GM19452 (cell line): ENCODE measurements around the gene QRICH1.
A peak's percentile ranks its signal among the peaks of the same experiment; 100 is the strongest.

Source experiments
- ATAC-seq: cut with Tn5 transposase; IDR thresholded peaks from one replicate; pipeline ENCODE4 v1.9.1; 2021; ENCODE audit not compliant: unreplicated experiment

QRICH1 gene

DNA sequence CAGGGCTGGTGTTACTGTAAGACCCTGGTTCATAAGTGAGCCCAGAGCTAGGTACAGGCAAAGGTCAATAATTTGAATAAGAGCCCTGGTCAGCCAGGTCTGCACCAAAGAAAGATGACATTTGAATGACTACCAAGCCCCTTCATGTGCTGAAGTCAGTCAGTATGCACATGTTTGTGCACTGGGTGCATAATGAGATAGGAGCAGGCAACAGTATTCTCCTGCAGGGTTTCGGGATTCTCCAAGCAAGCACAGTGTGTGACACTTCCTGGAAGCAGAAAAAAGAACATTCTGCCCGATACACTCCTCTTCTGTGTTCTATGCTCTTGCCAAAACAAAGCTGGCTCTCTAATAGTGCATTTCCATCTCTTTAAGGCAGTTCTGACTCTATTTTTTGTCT lies 59.2 kb downstream of the QRICH1 start:
- no peak for ATAC-seq

- ATAC-seq, result no peak
Observed at GRCh38 chr3:49032646-49033304, 61.1 kb downstream of the QRICH1 start.

DNA sequence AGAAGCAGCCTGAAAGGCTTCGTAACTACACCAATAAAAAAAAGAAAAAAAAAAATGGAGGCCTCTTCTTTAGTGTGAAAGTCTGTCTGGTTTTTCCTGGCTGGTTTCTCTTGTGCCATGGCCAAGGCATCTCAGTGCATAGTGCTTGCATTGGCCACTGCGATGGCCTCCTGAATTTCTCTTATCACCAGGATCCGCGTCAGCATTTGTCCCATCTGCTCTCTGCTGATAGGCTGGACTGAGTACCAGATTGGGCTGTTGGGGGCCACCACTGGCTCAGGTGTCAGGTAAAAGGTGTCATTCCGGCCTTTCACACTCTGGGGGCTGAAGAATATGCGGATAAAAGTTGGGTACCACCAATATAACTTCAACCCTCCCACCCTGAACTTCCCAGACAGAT lies 63.5 kb downstream of the QRICH1 start:
- ATAC-seq, result no peak

GRCh38 chr3:49029563-49029884 lies 64.3 kb downstream of the QRICH1 start:
- ATAC-seq, result no peak

GRCh38 chr3:49028673-49029562 lies 65.0 kb downstream of the QRICH1 start, which contains the start of gene IMPDH2:
TSS of gene IMPDH2 (minus strand) at chr3:49029398. CDS start at chr3:49029350, 48 bp downstream.
- ATAC-seq, result peak; percentile 93

DNA sequence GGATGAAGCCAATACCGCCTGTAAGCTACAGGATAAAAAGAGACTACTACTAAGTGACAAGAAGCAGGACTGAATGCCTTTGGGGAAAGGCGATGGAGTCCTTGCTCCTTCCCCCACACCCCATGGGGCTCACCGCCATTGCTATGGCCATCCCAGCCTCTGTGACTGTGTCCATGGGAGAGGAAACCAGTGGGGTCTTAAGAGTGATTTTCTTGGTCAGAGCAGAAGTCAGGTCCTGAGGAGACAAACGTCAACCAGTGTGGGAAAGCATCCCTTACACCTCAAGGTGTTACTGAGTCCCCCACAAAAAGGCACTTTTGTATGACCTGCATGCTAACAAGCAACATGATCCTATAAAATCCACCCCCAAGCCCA lies 65.6 kb downstream of the QRICH1 start:
- ATAC-seq, result no peak

- ATAC-seq, result no peak
Observed at GRCh38 chr3:49027634-49028033, 66.2 kb downstream of the QRICH1 start.

DNA sequence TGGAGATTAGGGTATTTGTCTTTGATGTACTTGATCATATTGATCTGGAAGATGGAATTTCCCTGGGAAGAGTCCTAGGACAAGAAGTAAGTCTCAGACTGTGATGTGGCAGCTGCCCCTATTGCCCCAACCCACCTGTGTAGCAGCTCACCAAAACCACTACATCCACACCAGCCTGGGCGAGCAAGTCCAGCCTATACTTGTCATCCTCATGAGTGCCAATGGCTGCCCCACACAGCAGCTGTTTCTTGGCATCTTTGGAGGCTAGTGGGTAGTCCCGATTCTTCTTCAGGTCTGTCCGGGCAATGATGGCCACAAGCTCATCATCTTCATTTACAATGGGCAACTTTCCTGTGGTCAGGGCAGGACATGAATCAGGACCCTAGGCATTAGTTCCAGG lies 67.3 kb downstream of the QRICH1 start:
- no peak for ATAC-seq

- no peak for ATAC-seq
Observed at GRCh38 chr3:49025793-49026520, 67.9 kb downstream of the QRICH1 start.

- no peak for ATAC-seq
Observed at GRCh38 chr3:49025005-49025792, 68.7 kb downstream of the QRICH1 start.

DNA sequence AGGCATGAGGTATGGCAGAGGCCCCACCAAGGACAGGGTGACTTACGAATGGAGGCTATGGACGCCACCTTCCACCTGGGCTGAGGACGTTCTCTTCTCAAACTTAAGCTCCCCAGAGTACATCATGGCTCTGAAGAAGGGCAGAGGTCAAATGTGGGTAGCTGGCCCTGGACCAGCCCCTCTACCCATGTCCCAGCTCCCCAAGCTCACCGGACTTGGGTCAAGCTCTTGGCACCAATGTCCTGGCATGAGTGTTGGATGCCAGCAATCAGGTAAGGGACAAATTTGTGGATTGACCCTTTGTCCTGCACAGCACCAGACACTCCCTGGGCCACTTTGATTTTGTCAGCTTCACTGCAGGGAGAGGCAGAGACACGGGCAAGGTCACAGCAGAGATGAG lies 69.4 kb downstream of the QRICH1 start:
- ATAC-seq, result no peak

DNA sequence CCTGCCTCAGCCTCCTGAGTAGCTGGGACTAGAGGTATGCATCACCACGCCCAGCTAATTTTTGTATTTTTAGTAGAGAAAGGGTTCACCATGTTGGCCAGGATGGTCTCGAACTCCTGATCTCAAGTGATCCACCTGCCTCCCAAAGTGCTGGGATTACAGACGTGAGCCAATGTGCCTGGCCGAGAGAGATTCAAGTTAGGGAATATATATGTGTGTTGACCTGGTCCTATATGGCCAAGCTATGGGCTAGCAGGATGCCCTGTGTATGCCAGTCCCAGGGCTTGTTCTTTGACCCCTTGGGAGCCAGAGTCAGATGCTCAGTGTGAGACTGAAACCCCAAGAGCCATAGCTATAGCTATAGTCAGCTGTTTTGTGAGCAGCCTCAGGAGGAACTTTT lies 70.1 kb downstream of the QRICH1 start:
- ATAC-seq, result no peak

- no peak for ATAC-seq
Observed at GRCh38 chr3:49022688-49023171, 71.1 kb downstream of the QRICH1 start.

DNA sequence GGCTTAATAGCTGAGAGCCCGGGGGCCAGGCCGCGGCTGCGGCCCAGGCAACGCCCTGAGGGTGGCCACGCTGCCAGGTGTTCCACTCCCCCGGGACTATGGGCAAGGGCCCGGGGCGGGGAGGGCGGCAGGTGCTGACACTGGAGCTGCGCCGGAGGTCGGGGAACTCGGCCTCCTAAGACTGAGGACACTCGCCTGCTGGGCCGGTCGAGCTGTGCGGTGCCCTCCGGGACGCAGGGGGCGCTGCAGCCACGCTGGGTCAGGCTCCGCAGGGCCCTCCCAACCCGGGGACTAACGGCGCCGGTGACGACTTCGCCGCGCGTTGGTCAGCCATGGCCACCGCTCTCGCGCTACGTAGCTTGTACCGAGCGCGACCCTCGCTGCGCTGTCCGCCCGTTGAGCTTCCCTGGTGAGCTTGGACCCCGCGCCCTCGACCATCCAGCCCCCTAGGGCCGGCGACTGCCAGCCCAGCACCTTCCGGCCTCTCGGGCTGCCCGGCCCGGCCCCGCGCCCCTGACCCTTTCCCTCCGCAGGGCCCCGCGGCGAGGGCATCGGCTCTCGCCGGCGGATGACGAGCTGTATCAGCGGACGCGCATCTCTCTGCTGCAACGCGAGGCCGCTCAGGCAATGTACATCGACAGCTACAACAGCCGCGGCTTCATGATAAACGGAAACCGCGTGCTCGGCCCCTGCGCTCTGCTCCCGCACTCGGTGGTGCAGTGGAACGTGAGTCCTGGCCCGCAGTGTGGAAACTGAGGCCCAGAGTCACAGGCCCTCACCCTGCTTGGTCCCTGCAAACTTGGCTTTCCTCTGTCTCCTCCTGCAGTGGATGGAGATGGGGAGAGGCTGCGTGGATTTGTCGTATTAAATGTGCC lies 71.8 kb downstream of the QRICH1 start, which contains the start of gene NDUFAF3:
Gene NDUFAF3 (plus strand): TSS at position 309 of the 875 bp plus-strand sequence. CDS start 24 bp downstream, at position 333.
- peak; percentile 50 for ATAC-seq

DNA sequence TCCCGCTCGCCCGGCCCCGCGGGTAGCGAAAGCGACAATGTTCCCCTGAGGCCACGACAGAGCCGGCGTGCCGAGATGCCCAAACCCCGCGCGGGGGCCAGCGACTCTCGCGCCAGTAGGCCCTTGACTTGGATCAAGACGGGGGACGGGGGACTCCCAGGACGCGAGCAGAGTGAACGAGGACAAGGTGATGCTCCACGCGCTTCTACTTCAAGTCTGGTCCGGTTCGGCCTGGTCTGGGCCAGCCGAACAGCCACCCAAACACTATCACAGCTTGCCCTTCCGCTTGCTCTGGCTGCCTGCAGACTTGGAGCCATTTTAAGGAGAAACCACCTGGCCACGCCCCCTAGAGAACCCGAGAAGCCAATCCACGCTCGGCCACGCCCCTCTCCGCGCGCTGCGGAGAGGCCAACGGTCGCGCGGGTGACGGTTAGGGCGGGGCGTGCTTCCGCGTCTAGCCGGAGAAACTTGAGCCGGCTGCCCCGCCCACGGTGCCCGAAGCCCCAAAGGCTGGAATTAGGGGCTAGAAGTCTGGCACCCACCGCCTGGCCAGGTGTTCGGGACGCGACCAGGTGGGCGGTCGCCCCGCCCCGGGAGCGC lies 72.6 kb downstream of the QRICH1 start:
- peak; percentile 52 for ATAC-seq

DNA sequence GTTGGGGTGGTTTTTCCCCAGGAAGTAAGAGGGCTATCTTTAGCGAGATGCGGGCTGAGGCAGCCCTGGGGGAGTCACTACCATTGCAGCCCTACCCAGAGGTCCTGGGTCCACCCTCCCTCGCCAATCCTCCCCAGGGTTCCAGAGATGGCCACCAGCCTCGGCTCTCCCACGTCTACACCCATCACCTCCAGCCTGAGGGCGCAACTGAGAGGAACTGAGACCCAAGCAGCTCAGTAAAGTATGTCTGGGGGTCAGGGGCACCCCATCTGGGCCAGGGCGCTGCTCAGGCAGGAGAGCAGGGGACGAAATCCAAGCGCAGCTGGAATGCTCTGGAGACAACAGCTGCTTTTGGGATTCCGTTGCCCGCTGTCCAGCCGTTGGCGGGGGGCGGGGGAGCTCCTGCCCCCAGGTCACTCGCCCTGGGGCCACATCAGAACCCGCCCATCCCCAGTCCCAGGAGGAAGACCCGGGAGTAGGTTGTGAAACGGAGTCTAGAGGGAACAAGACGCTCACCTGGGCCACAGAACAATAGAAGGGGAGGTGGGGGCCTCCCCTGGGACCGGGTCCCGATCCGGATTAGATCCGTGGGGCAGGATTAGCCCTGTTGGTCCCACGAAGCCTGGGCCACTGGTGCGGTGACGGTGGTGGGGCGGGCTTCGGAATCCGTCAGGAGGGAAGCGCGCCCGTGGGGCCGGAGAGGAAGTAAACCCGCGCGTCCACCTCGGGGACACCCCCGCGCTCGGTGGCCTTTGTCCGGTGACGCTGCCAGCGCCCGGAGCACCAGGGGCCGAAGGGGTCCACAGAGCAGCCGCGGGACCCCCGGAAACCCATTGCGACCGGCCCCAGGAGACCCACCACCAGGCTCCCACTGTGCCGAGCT lies 73.3 kb downstream of the QRICH1 start:
- peak; percentile 1 for ATAC-seq

DNA sequence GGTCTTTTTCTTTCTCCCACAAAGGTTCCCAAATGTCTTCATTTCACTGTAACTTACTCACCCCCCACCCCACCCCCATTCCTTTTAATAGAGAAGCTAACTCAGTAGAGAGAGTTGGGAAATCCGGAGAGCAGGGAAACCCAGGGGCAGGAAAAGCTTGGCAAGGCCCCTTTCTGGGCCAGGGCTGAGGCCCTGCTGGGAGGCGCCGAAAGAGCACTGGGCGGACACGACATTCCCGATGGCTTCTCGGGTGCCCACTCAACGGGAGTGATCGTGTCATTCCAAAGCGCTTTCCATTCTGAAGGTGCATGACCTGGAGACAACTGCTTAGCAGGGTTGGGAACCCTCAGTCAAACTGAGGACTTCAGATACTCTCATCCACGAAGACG lies 73.9 kb downstream of the QRICH1 start:
- ATAC-seq, result no peak

DNA sequence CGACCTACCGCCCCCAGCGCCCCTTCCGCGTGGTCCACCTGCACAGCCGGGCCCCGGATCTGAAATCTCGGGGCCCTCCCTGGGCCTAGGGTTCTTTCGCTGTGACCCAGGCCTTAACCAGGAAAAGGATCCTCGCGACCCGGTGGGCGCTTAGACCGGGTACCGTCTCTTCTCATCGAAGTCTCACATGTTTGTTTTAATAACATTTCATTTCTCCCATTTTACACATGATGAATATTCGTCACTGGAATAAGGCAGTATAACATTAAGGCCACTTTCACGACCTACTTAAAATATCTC lies 75.2 kb downstream of the QRICH1 start:
- ATAC-seq, result no peak
